OCI-LY3 (cell line): ENCODE measurements around the gene WDFY4.

Experiments used
- CTCF ChIP-seq: fragments of 200-600, 300-600 bp; sonication (generic); IDR thresholded peaks from 2 replicates; pipeline ENCODE4 v1.5.1; 2014; ENCODE audit warnings: antibody characterized with exemption, low read length, low read depth
- EZH2phosphoT487 ChIP-seq: fragments of 200-600 bp; shearing (Covaris generic); IDR thresholded peaks from 2 replicates; pipeline ENCODE4 v1.6.1; 2018; ENCODE audit warnings: antibody characterized with exemption, mixed run types, low read depth

- TF ChIP-seq CTCF = 0 out of 2 replicates have a peak, but pooled peaks have one; percentile 15
- no peak for TF ChIP-seq EZH2phosphoT487
These were observed 35.2 kb upstream of the WDFY4 start for GRCh38 chr10:48649349-48649944.
